HEK293 (cell line): ENCODE results near the gene MROH2B.

Experiments used
- CTCF ChIA-PET: fragments of 350-600 bp; formaldehyde crosslinking; extraction: SDS; loops from one replicate; lab custom pipeline; 2021; ENCODE audit warnings: antibody characterized with exemption; lab: Yijun Ruan, JAX
- POLR2A ChIA-PET: fragments of 300-600 bp; formaldehyde crosslinking; extraction: SDS; loops from one replicate; lab custom pipeline; 2020; ENCODE audit warnings: antibody characterized with exemption, inconsistent platforms; lab: Yijun Ruan, JAX
- H3K27ac ChIP-seq: fragments of 200-500 bp; sonication (Bioruptor generic); 2 replicates; pipeline ENCODE4 v1.5.1; 2014; ENCODE audit warnings: low read depth, low read length, control low read depth, inconsistent platforms; ENCODE audit errors: extremely low read depth
- H3K36me3 ChIP-seq, 2 experiments: fragments of 200-500 bp in 1 of 2; sonication (Bioruptor generic) in 1 of 2; 1 replicate in 1 of 2; 2 replicates in 1 of 2; pipeline ENCODE4 v1.5.1; 2014 to 2017; ENCODE audit warnings: inconsistent platforms in 2 of 2, low read length in 2 of 2; ENCODE audit not compliant: control insufficient read depth in 2 of 2, insufficient read depth in 1 of 2
- H3K4me1 ChIP-seq: fragments of 200-500 bp; sonication (Bioruptor generic); 2 replicates; pipeline ENCODE4 v1.5.1; 2014; ENCODE audit warnings: mild to moderate bottlenecking, low read length, inconsistent platforms; ENCODE audit not compliant: control insufficient read depth, insufficient read depth
- H3K4me3 ChIP-seq: 2 replicates; pipeline ENCODE4 v1.5.1; 2011; ENCODE audit warnings: low read depth, mild to moderate bottlenecking, control low read depth, low read length, moderate library complexity
- H3K9me3 ChIP-seq: fragments of 200-500 bp; sonication (Bioruptor generic); 2 replicates; pipeline ENCODE4 v1.5.1; 2014; ENCODE audit warnings: low read depth, low read length, inconsistent platforms; ENCODE audit not compliant: control insufficient read depth, insufficient read depth
- PATZ1 ChIP-seq: fragments of 450-650 bp; formaldehyde crosslinking; IDR thresholded peaks from 2 replicates; pipeline ENCODE4 v1.5.1; 2016; ENCODE audit warnings: missing biosample characterization, missing genetic modification characterization
- PRDM4 ChIP-seq: fragments of 450-650 bp; formaldehyde crosslinking; IDR thresholded peaks from 2 replicates; pipeline ENCODE4 v1.5.1; 2017; ENCODE audit warnings: missing biosample characterization, missing genetic modification characterization
- REPIN1 ChIP-seq: fragments of 450-650 bp; formaldehyde crosslinking; IDR thresholded peaks from 2 replicates; pipeline ENCODE4 v1.5.1; 2017; ENCODE audit warnings: missing biosample characterization, missing genetic modification characterization, low read depth
- TSHZ1 ChIP-seq: fragments of 450-650 bp; formaldehyde crosslinking; IDR thresholded peaks from 2 replicates; pipeline ENCODE4 v1.5.1; 2016; ENCODE audit warnings: missing biosample characterization, missing genetic modification characterization, borderline replicate concordance
- ZNF133 ChIP-seq: fragments of 450-650 bp; formaldehyde crosslinking; IDR thresholded peaks from 2 replicates; pipeline ENCODE4 v1.5.1; 2016; ENCODE audit warnings: missing biosample characterization, missing genetic modification characterization
- ZNF138 ChIP-seq: fragments of 450-650 bp; formaldehyde crosslinking; IDR thresholded peaks from 2 replicates; pipeline ENCODE4 v1.5.1; 2016; ENCODE audit warnings: missing biosample characterization, missing genetic modification characterization, borderline replicate concordance
- ZNF341 ChIP-seq: fragments of 450-650 bp; formaldehyde crosslinking; IDR thresholded peaks from 2 replicates; pipeline ENCODE4; 2016; ENCODE audit warnings: low read depth, missing biosample characterization, missing genetic modification characterization
- ZNF488 ChIP-seq: fragments of 450-650 bp; formaldehyde crosslinking; IDR thresholded peaks from 2 replicates; pipeline ENCODE4 v1.5.1; 2016; ENCODE audit warnings: missing biosample characterization, missing genetic modification characterization
- ZNF560 ChIP-seq: fragments of 450-650 bp; formaldehyde crosslinking; IDR thresholded peaks from 2 replicates; pipeline ENCODE4 v1.5.1; 2017; ENCODE audit warnings: missing biosample characterization, missing genetic modification characterization, borderline replicate concordance
- ZNF658 ChIP-seq: fragments of 450-650 bp; formaldehyde crosslinking; IDR thresholded peaks from 2 replicates; pipeline ENCODE4; 2016; ENCODE audit warnings: missing biosample characterization, missing genetic modification characterization
- ZNF677 ChIP-seq: fragments of 450-650 bp; IDR thresholded peaks from 2 replicates; pipeline ENCODE4 v1.5.0; 2018; ENCODE audit warnings: missing biosample characterization, mild to moderate bottlenecking, missing genetic modification characterization, moderate library complexity
- ZNF692 ChIP-seq: fragments of 450-650 bp; formaldehyde crosslinking; IDR thresholded peaks from 2 replicates; pipeline ENCODE4 v1.5.1; 2016; ENCODE audit warnings: missing biosample characterization, missing genetic modification characterization

The MROH2B gene

GRCh38 chr5:41071242-41071641 is at the start of gene MROH2B:
Gene MROH2B (minus strand): TSS chr5:41071342. CDS start chr5:41070852, 490 bp downstream.
- CTCF ChIA-PET, result interaction anchor here (0.5 kb wide), 1 partner anchor 141 kb away, joined by 3 read pairs; no protein-coding TSS in a partner anchor

GRCh38 chr5:41120600-41120999 is 49.5 kb upstream of the MROH2B start:
- POLR2A ChIA-PET, result no interaction called here
- H3K4me3 ChIP-seq, result no peak overlapping the region
- CTCF ChIA-PET, result interaction anchor here (1.0 kb wide), 1 partner anchor 216 kb away, joined by 5 read pairs; no protein-coding TSS in a partner anchor
- no peaks in the 10 kb centered on the region for H3K9me3 ChIP-seq
- no peaks in the 10 kb centered on the region for H3K36me3 ChIP-seq
- TF ChIP-seq ZNF692 (tag by site-specific recombination), result no peak
- no peak for TF ChIP-seq ZNF560 (tag by site-specific recombination)
- TF ChIP-seq ZNF488 (tag by site-specific recombination), result no peak
- no peak for TF ChIP-seq TSHZ1
- TF ChIP-seq ZNF658 (tag by site-specific recombination), result no peak
- TF ChIP-seq PRDM4 (tag by site-specific recombination), result no peak
- no peak for TF ChIP-seq ZNF677 (tag by site-specific recombination)
- TF ChIP-seq, all 188 proteins: peak for 0
- Histone ChIP-seq H3K27ac (no peak overlapping the region), H3K4me1 (no peaks in the 10 kb centered on the region)

More at GRCh38 chr5:41071242-41071641, at the start of gene MROH2B:
- no peak within 1 kb of the TSS for H3K4me3 ChIP-seq
- TF ChIP-seq REPIN1 (tag by site-specific recombination), result no peak
- no peak for TF ChIP-seq PATZ1 (tag by site-specific recombination)
- TF ChIP-seq ZNF341 (tag by site-specific recombination), result no peak
- TF ChIP-seq ZNF138, result no peak
- no peak for TF ChIP-seq ZNF133 (tag by site-specific recombination)
- no peaks in the 10 kb centered on the region for H3K4me1 ChIP-seq
- no peaks in the 10 kb centered on the region for H3K9me3 ChIP-seq
- no peaks in the 10 kb centered on the region for H3K36me3 ChIP-seq
- no peak within 1 kb of the TSS for H3K27ac ChIP-seq
- POLR2A ChIA-PET, result no interaction called here
